IMR-90 (cell line): ENCODE measurements around the gene RAD51. TPM values are rescaled to one million over a fixed set of nuclear protein-coding genes. Genes with fewer than 3 reads are reported as not detected.
"Not testable (repeated sequence)": the region's sequence is repeated elsewhere in the genome, so short reads cannot be mapped to it uniquely, and the experiment has no call there.

Source experiments
- ATAC-seq: fragments of 200-7000 bp; cut with Tn5 transposase; 2 replicates; pipeline ENCODE4 v1.9.1; 2020; ENCODE audit warnings: low read depth, mild to moderate bottlenecking, moderate library complexity
- BruUV-seq: library from RNA; stranded (reverse); fragments of 400-500 nt; replicated peaks from 2 replicates; lab custom pipeline; 2021; lab: Mats Ljungman, UMichigan
- CTCF ChIA-PET: fragments of 300-600 bp; formaldehyde crosslinking; extraction: SDS; loops from one replicate; lab custom pipeline; 2021; ENCODE audit warnings: antibody characterized with exemption; lab: Yijun Ruan, JAX
- POLR2A ChIA-PET: fragments of 300-600 bp; sonication (Branson Sonifier 250); formaldehyde crosslinking; loops from one replicate; lab custom pipeline; 2022; ENCODE audit warnings: antibody characterized with exemption; ENCODE audit not compliant: unreplicated experiment; lab: Charles Lee
- DNase-seq: peaks from one replicate; pipeline ENCODE4 v3.0.0; 2013
- H2AFZ ChIP-seq: replicated peaks from 2 replicates; pipeline ENCODE3; 2013; ENCODE audit warnings: low read length, mild to moderate bottlenecking; ENCODE audit not compliant: poor library complexity
- H2AK5ac ChIP-seq: 2 replicates; pipeline ENCODE4 v1.6.1; 2013; ENCODE audit warnings: low read depth, low read length, inconsistent platforms
- H2AK9ac ChIP-seq: replicated peaks from 2 replicates; pipeline ENCODE3; 2013; ENCODE audit warnings: mild to moderate bottlenecking, low read depth, low read length, moderate library complexity; ENCODE audit not compliant: poor library complexity
- H2BK120ac ChIP-seq: 2 replicates; pipeline ENCODE4 v1.6.1; 2013; ENCODE audit warnings: low read depth, low read length, inconsistent platforms
- H2BK15ac ChIP-seq: 3 replicates; pipeline ENCODE4 v1.6.1; 2013; ENCODE audit warnings: low read depth, low read length, inconsistent platforms
- H2BK20ac ChIP-seq: 2 replicates; pipeline ENCODE4 v1.6.1; 2013; ENCODE audit warnings: low read depth, mild to moderate bottlenecking, inconsistent platforms, low read length, moderate library complexity
- H2BK5ac ChIP-seq: 2 replicates; pipeline ENCODE4 v1.6.1; 2013; ENCODE audit warnings: mild to moderate bottlenecking, low read depth, low read length, inconsistent platforms; ENCODE audit not compliant: poor library complexity, severe bottlenecking
- H3K14ac ChIP-seq: replicated peaks from 2 replicates; pipeline ENCODE4 v1.6.1; 2013; ENCODE audit warnings: low read depth, low read length, inconsistent platforms
- H3K18ac ChIP-seq: 2 replicates; pipeline ENCODE4 v1.6.1; 2013; ENCODE audit warnings: low read depth, low read length, control low read depth
- H3K23ac ChIP-seq: 2 replicates; pipeline ENCODE4 v1.6.1; 2013; ENCODE audit warnings: low read depth, low read length, inconsistent platforms
- H3K27ac ChIP-seq: 2 replicates; pipeline ENCODE4 v1.5.1; 2013; ENCODE audit warnings: mild to moderate bottlenecking, control low read depth, low read length; ENCODE audit not compliant: insufficient read depth
- H3K27me3 ChIP-seq: 2 replicates; pipeline ENCODE4 v1.6.1; 2013; ENCODE audit warnings: low read length; ENCODE audit not compliant: control insufficient read depth, insufficient read depth
- H3K36me3 ChIP-seq: 2 replicates; pipeline ENCODE4 v1.6.1; 2013; ENCODE audit warnings: low read length, mixed read lengths; ENCODE audit not compliant: control insufficient read depth, insufficient read depth
- H3K4ac ChIP-seq: 2 replicates; pipeline ENCODE4 v1.6.1; 2013; ENCODE audit warnings: low read depth, low read length, inconsistent platforms
- H3K4me1 ChIP-seq: 2 replicates; pipeline ENCODE4 v1.6.1; 2013; ENCODE audit warnings: low read length, mixed read lengths; ENCODE audit not compliant: control insufficient read depth, insufficient read depth
- H3K4me2 ChIP-seq: 2 replicates; pipeline ENCODE4 v1.6.1; 2013; ENCODE audit warnings: low read depth, mild to moderate bottlenecking, control low read depth, low read length, moderate library complexity
- H3K4me3 ChIP-seq: 2 replicates; pipeline ENCODE4 v1.5.1; 2013; ENCODE audit warnings: low read depth, mild to moderate bottlenecking, control low read depth, low read length, moderate library complexity; ENCODE audit not compliant: insufficient read depth
- H3K56ac ChIP-seq: 2 replicates; pipeline ENCODE4 v1.6.1; 2013; ENCODE audit warnings: low read length, inconsistent platforms; ENCODE audit not compliant: insufficient read depth; ENCODE audit errors: extremely low read depth
- H3K79me1 ChIP-seq, 2 experiments: 2 replicates each; pipeline ENCODE4 v1.6.1; 2013; ENCODE audit warnings: low read length in 2 of 2, inconsistent platforms in 1 of 2, low read depth in 1 of 2
- H3K9ac ChIP-seq: 2 replicates; pipeline ENCODE4 v1.6.1; 2013; ENCODE audit warnings: low read depth, low read length, control low read depth
- H3K9me1 ChIP-seq: 2 replicates; pipeline ENCODE4 v1.6.1; 2013; ENCODE audit warnings: low read length, inconsistent platforms; ENCODE audit not compliant: insufficient read depth
- H3K9me3 ChIP-seq: 2 replicates; pipeline ENCODE4 v1.6.1; 2013; ENCODE audit warnings: low read length; ENCODE audit not compliant: control insufficient read depth, insufficient read depth
- H4K20me1 ChIP-seq: 2 replicates; pipeline ENCODE4 v1.6.1; 2013; ENCODE audit warnings: low read length, inconsistent platforms; ENCODE audit not compliant: insufficient read depth
- H4K5ac ChIP-seq: 2 replicates; pipeline ENCODE4 v1.6.1; 2013; ENCODE audit warnings: mild to moderate bottlenecking, low read depth, low read length, control low read depth
- H4K8ac ChIP-seq, 2 experiments: 2 replicates each; pipeline ENCODE4 v1.6.1; 2013; ENCODE audit warnings: low read depth in 2 of 2, low read length in 2 of 2, control low read depth in 1 of 2, inconsistent platforms in 1 of 2
- H4K91ac ChIP-seq: 2 replicates; pipeline ENCODE4 v1.6.1; 2013; ENCODE audit warnings: low read depth, low read length, inconsistent platforms; ENCODE audit not compliant: insufficient read depth
- WGBS, 2 experiments: methylation state at CpG; one replicate each; pipeline versions ENCODE4 v1.1.5 to v1.1.7; 2013; ENCODE audit warnings: missing lambda C conversion rate in 2 of 2; ENCODE audit not compliant: insufficient read length in 1 of 2; ENCODE audit errors: extremely low coverage in 2 of 2; 5-methylcytosine and 5-hydroxymethylcytosine counted together
- dilution Hi-C: fragments of 300-500 bp; cut with HindIII; formaldehyde crosslinking; loops from one replicate; pipeline ENCODE4 v1.14.3; 2018; ENCODE audit warnings: low sequenced_read_pairs; ENCODE audit not compliant: unreplicated experiment
- in situ Hi-C: fragments of 300-500 bp; cut with MboI; formaldehyde crosslinking; loops from 3 replicates; pipeline ENCODE4 v1.14.3; 2019; ENCODE audit warnings: low sequenced_read_pairs, inconsistent platforms, mixed read lengths
- intact Hi-C: fragments of 100-400 bp; cut with micrococcal nuclease; formaldehyde crosslinking; loops from 2 replicates; pipeline ENCODE4 v1.10.0; 2022
- polyA plus RNA-seq, 3 experiments: library from polyadenylated mRNA; depleted of rRNA; stranded (reverse); fragments of >200 nt; gene quantifications; 2 replicates each; pipeline ENCODE4 v1.2.3, GENCODE V29; 2012; ENCODE audit warnings: low replicate concordance in 1 of 3
- total RNA-seq: library from RNA; depleted of rRNA; stranded (reverse); fragments of >200 nt; gene quantifications from 2 replicates; pipeline ENCODE4 v1.2.3, GENCODE V29; 2012

The RAD51 gene
- total and polyA plus RNA-seq, 2 of the 4 experiments (the other 2 are of a cell fraction), result 6.8 to 8.4 TPM

DNA sequence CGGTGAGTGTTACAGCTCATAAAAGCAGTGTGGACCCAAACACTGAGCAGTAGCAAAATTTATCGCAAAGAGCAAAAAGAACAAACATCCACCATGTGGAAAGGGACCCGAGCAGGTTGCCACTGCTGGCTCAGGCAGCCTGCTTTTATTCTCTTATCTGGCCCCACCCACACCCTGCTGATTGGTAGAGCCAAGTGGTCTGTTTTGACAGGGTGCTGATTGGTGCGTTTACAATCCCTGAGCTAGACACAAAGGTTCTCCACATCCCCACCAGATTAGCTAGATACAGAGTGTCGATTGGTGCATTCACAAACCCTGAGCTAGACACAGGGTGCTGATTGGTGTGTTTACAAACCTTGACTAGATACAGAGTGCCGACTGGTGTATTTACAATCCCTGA is 18.7 kb upstream of the RAD51 start:
- H3K9me3 ChIP-seq, H2BK5ac ChIP-seq, POLR2A ChIA-PET, H2AK5ac ChIP-seq, H3K56ac ChIP-seq, BruUV-seq, H3K27me3 ChIP-seq, DNase-seq, H3K14ac ChIP-seq, H2AFZ ChIP-seq, H3K4me2 ChIP-seq, H3K4me3 ChIP-seq, H4K20me1 ChIP-seq, H3K27ac ChIP-seq, H2BK20ac ChIP-seq, dilution Hi-C loops, in situ Hi-C loops, H3K36me3 ChIP-seq, H4K8ac ChIP-seq, H2BK15ac ChIP-seq, H3K9ac ChIP-seq, H3K18ac ChIP-seq, H3K23ac ChIP-seq, H3K9me1 ChIP-seq, H3K4ac ChIP-seq, H4K5ac ChIP-seq, CTCF ChIA-PET, H3K4me1 ChIP-seq, ATAC-seq, H3K79me1 ChIP-seq, H2AK9ac ChIP-seq, H4K91ac ChIP-seq, H2BK120ac ChIP-seq: not testable (repeated sequence)
- no CpG with 5 or more reads among the region's 6 CpGs for WGBS, 2 experiments
- intact Hi-C loops, result loop anchor here (5.0 kb wide), 1 partner anchor 216 kb away; the partner anchor contains the start of gene VPS18

DNA sequence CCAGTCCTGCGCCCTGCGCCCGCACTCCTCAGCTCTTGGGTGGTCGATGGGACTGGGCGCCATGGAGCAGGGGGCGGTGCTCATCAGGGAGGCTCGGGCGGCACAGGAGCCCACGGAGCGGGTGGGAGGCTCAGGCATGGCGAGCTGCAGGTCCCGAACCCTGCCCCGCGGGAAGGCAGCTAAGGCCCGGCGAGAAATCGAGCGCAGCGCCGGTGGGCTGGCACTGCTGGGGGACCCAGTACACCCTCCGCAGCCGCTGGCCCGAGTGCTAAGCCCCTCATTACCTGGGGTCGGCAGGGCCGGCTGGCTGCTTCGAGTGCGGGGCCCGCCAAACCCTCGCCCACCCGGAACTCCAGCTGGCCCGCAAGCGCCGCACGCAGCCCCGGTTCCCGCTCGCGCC is 18.1 kb upstream of the RAD51 start:
- H3K4me1 ChIP-seq, BruUV-seq, H4K20me1 ChIP-seq, H2AK9ac ChIP-seq, H3K14ac ChIP-seq, H3K9me3 ChIP-seq, H3K18ac ChIP-seq, dilution Hi-C loops, H3K9ac ChIP-seq, H3K9me1 ChIP-seq, H3K56ac ChIP-seq, H4K91ac ChIP-seq, H3K23ac ChIP-seq, H2BK5ac ChIP-seq, H2AK5ac ChIP-seq, ATAC-seq, H3K36me3 ChIP-seq, H3K27ac ChIP-seq, H2AFZ ChIP-seq, H3K4me3 ChIP-seq, DNase-seq, H3K4ac ChIP-seq, POLR2A ChIA-PET, H2BK120ac ChIP-seq, H4K8ac ChIP-seq, H2BK20ac ChIP-seq, H3K79me1 ChIP-seq, in situ Hi-C loops, CTCF ChIA-PET, H4K5ac ChIP-seq, H2BK15ac ChIP-seq, H3K27me3 ChIP-seq, H3K4me2 ChIP-seq: not testable (repeated sequence)
- intact Hi-C loops, result loop anchor here (5.0 kb wide), 1 partner anchor 215 kb away; the partner anchor contains the start of gene VPS18
- WGBS, 2 experiments, result 98% methylated on average over 10 of the region's 38 CpGs; no CpG with 5 or more reads in 1 of the 2 experiments
